ENCODE data around the gene F3. TPM values are rescaled to one million over a fixed set of nuclear protein-coding genes. Genes with fewer than 3 reads are reported as not detected.

Gene F3
- total RNA-seq (0.25 TPM in 1 of 2 replicates, not detected in the other), polyA plus RNA-seq (not detected in 2 replicates), polyA minus RNA-seq (not detected in 2 replicates)
- total RNA-seq (2013) = 0.05 TPM

DNA sequence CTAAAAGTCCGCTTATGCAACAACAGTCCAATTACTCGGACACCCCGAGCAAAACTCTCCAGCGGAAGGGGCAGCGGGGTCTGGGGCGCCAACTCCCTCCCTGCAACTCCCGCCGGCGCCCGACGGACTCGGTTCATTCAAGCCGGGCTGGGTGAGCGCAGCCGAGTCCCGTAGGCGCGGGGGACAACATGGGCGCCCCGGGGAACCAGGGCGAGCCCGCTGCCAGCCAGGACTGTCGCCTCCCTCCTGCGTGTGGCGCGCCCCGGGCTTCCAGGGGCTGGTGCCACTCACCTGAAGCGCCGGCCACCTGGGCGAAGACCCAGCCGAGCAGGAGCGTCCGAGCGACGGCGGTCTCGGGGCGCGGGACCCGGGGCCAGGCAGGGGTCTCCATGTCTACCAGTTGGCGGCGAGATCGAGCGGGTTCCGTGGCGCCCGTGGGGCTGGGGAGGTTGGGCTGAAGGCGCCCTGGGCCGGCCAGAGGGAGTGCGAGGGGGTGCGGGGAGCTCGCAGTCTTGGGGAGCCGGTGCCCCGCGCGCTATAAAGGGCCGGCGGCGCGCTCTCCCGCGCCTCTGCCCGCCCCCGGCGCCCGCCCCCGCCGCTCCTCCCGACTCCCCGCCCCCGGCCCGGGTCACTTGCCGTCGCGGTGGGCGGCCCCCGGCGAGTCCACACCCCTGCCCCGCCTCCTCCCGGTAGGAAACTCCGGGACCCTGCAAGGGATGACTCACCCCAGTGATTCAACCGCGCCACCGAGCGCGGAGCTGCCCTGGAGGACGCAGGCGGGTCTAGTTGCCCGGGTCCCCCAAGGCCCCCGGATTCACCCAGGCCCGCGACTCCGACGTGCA is at the start of gene F3:
TSS of gene F3 (minus strand) at position 514 of the 842 bp plus-strand sequence. CDS start at position 391, 123 bp downstream.
- DNase-seq (peak; percentile 18), ATAC-seq (ENCODE audit: low read depth) (peak; percentile 67)
- TF ChIP-seq, protein P1, sequence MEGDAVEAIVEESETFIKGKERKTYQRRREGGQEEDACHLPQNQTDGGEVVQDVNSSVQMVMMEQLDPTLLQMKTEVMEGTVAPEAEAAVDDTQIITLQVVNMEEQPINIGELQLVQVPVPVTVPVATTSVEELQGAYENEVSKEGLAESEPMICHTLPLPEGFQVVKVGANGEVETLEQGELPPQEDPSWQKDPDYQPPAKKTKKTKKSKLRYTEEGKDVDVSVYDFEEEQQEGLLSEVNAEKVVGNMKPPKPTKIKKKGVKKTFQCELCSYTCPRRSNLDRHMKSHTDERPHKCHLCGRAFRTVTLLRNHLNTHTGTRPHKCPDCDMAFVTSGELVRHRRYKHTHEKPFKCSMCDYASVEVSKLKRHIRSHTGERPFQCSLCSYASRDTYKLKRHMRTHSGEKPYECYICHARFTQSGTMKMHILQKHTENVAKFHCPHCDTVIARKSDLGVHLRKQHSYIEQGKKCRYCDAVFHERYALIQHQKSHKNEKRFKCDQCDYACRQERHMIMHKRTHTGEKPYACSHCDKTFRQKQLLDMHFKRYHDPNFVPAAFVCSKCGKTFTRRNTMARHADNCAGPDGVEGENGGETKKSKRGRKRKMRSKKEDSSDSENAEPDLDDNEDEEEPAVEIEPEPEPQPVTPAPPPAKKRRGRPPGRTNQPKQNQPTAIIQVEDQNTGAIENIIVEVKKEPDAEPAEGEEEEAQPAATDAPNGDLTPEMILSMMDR (IDR thresholded peaks at IDR 0.05) = no peak
- no peak for TF ChIP-seq EZH2 (IDR thresholded peaks at IDR 0.05; ENCODE audit: borderline replicate concordance, insufficient read depth, low read depth, low read length, poor library complexity, severe bottlenecking)
- peaks cover 17% of the 10 kb centered on the region in 2 donors for H3K4me1 ChIP-seq (ENCODE audit: control insufficient read depth in 2 of 2, insufficient read depth in 2 of 2, low read length in 2 of 2)
- ChIA-PET CTCF (no interaction called here), POLR2A (no interaction called here)
- no peaks in the 10 kb centered on the region for H4K20me1 ChIP-seq (ENCODE audit: control insufficient read depth, insufficient read depth, low read length, poor library complexity, severe bottlenecking)
- peak within 1 kb of the TSS; percentile 72 for H3K4me2 ChIP-seq (replicated peaks; ENCODE audit: low read depth, low read length, poor library complexity, severe bottlenecking)
- peak within 1 kb of the TSS in 4 of 5 experiments; percentile 31 to 55 (median 38) for H3K4me3 ChIP-seq (ENCODE audit: control extremely low read depth in 1 of 5, extremely low read depth in 1 of 5, insufficient read depth in 1 of 5, low read depth in 2 of 5, low read length in 4 of 5)
- Mint-ChIP-seq H3K4me3 (peak within 1 kb of the TSS; percentile 80), H3K27ac (no peak within 1 kb of the TSS), H3K4me1 (peaks cover 16% of the 10 kb centered on the region), H3K27me3 (peaks cover 57% of the 10 kb centered on the region), H3K9me3 (ENCODE audit: insufficient read depth) (no peaks in the 10 kb centered on the region)
- no peaks in the 10 kb centered on the region for H3K79me2 ChIP-seq (ENCODE audit: control insufficient read depth, insufficient read depth, low read length)
- 2% methylated on average over 75 of the region's 94 CpGs for WGBS (ENCODE audit: insufficient coverage)
- no peaks in the 10 kb centered on the region for H3K36me3 ChIP-seq (replicated peaks in 1 of 2; ENCODE audit: control extremely low read depth in 1 of 2, control insufficient read depth in 1 of 2, extremely low read depth in 1 of 2, insufficient read depth in 2 of 2, low read length in 1 of 2)
- intact Hi-C loops (cut with micrococcal nuclease) = no loop called here
- peaks cover 0 to 35% (median 19%) of the 10 kb centered on the region in 4 experiments for H3K27me3 ChIP-seq (replicated peaks in 1 of 4; ENCODE audit: control extremely low read depth in 1 of 4, control insufficient read depth in 3 of 4, insufficient read depth in 4 of 4, low read length in 3 of 4)
- H2AFZ ChIP-seq (ENCODE audit: insufficient read depth, low read depth, low read length, poor library complexity, severe bottlenecking) = peak within 1 kb of the TSS; percentile 37
- peak within 1 kb of the TSS; percentile 53 for H3K9ac ChIP-seq (ENCODE audit: low read length)
- peaks cover 0 to 14% (median 0%) of the 10 kb centered on the region in 3 donors for H3K9me3 ChIP-seq (ENCODE audit: control extremely low read depth in 1 of 3, control insufficient read depth in 2 of 3, insufficient read depth in 1 of 3, low read length in 2 of 3)
- no peak within 1 kb of the TSS for H3K27ac ChIP-seq (ENCODE audit: low read length in 2 of 2)

Measured in B cell (primary cell).